SK-N-SH treated with all-trans-retinoic acid at 6 μM for 48 hours (cell line): Measurements from ENCODE around the gene MLIP.

ENCODE experiments used
- BACH2 ChIP-seq: fragments of 250-450 bp; sonication (Bioruptor Pico); IDR thresholded peaks from 2 replicates; pipeline ENCODE4 v1.9.0; 2021; ENCODE audit warnings: mild to moderate bottlenecking, borderline replicate concordance
- CREB5 ChIP-seq: fragments of 250-450 bp; sonication (Bioruptor Pico); IDR thresholded peaks from 2 replicates; pipeline ENCODE4 v1.5.1; 2020; ENCODE audit warnings: low read depth, mild to moderate bottlenecking, moderate library complexity
- CSDC2 ChIP-seq: fragments of 250-450 bp; sonication (Bioruptor Pico); IDR thresholded peaks from 2 replicates; pipeline ENCODE4 v1.5.0; 2020; ENCODE audit warnings: mild to moderate bottlenecking, moderate library complexity
- ESRRG ChIP-seq: fragments of 250-450 bp; sonication (Bioruptor Pico); IDR thresholded peaks from 2 replicates; pipeline ENCODE4 v1.6.1; 2021; ENCODE audit warnings: mild to moderate bottlenecking
- OSR1 ChIP-seq: fragments of 250-450 bp; sonication (Bioruptor Pico); IDR thresholded peaks from 2 replicates; pipeline ENCODE4 v1.8.0; 2022; ENCODE audit warnings: moderate library complexity, mild to moderate bottlenecking, inconsistent platforms
- POU6F1 ChIP-seq: fragments of 250-450 bp; sonication (Bioruptor Pico); IDR thresholded peaks from 2 replicates; pipeline ENCODE4 v1.8.0; 2021; ENCODE audit warnings: low read depth, mild to moderate bottlenecking, moderate library complexity, borderline replicate concordance
- PPARA ChIP-seq: fragments of 250-450 bp; sonication (Bioruptor Pico); IDR thresholded peaks from 2 replicates; pipeline ENCODE4 v1.5.0; 2020; ENCODE audit warnings: mild to moderate bottlenecking, borderline replicate concordance
- RARB ChIP-seq: fragments of 250-450 bp; sonication (Bioruptor Pico); IDR thresholded peaks from 2 replicates; pipeline ENCODE4 v1.8.0; 2021; ENCODE audit warnings: mild to moderate bottlenecking, moderate library complexity
- SNAI2 ChIP-seq: fragments of 250-450 bp; sonication (Bioruptor Pico); IDR thresholded peaks from 2 replicates; pipeline ENCODE4 v1.5.0; 2020; ENCODE audit warnings: mild to moderate bottlenecking, moderate library complexity
- TCF4 ChIP-seq: fragments of 250-450 bp; sonication (Bioruptor Pico); IDR thresholded peaks from 2 replicates; pipeline ENCODE4 v1.8.0; 2021; ENCODE audit warnings: mild to moderate bottlenecking, moderate library complexity, borderline replicate concordance
- TOX ChIP-seq: fragments of 250-450 bp; sonication (Bioruptor Pico); IDR thresholded peaks from 2 replicates; pipeline ENCODE4 v1.8.0; 2021; ENCODE audit warnings: mild to moderate bottlenecking, moderate library complexity, borderline replicate concordance
- ZFP30 ChIP-seq: fragments of 450-650 bp; formaldehyde crosslinking; IDR thresholded peaks from 2 replicates; pipeline ENCODE4 v1.5.0; 2022; ENCODE audit warnings: mild to moderate bottlenecking, moderate library complexity
- ZNF565 ChIP-seq: fragments of 450-650 bp; formaldehyde crosslinking; conservative IDR thresholded peaks from 2 replicates; pipeline ENCODE4 v1.5.0; 2020; ENCODE audit warnings: low read depth, mild to moderate bottlenecking, moderate library complexity

GRCh38 chr6:54289426-54289825 is 178.2 kb downstream of the MLIP start:
- TF ChIP-seq TCF4 (CRISPR knock-in tag), result no peak
- TF ChIP-seq OSR1 (CRISPR knock-in tag), result no peak
- TF ChIP-seq CSDC2 (CRISPR knock-in tag), result no peak
- no peak for TF ChIP-seq SNAI2 (CRISPR knock-in tag)
- no peak for TF ChIP-seq RARB (CRISPR knock-in tag)
- no peak for TF ChIP-seq ESRRG (CRISPR knock-in tag)
- TF ChIP-seq ZNF565 (CRISPR knock-in tag), result no peak
- TF ChIP-seq ZFP30 (CRISPR knock-in tag), result no peak
- TF ChIP-seq PPARA, result no peak
- TF ChIP-seq CREB5 (CRISPR knock-in tag), result no peak
- TF ChIP-seq POU6F1 (CRISPR knock-in tag), result no peak
- TF ChIP-seq TOX (CRISPR knock-in tag), result no peak
- TF ChIP-seq BACH2 (CRISPR knock-in tag), result no peak
